Activated CD4-positive, alpha-beta T cell treated with anti-CD3 and anti-CD28 coated beads for 4 hours (primary cell): ENCODE measurements around the gene TAAR9.
A peak's percentile ranks its signal among the peaks of the same experiment; 100 is the strongest.
"Not testable (repeated sequence)": the region's sequence is repeated elsewhere in the genome, so short reads cannot be mapped to it uniquely, and the experiment has no call there.

Experiments used
- DNase-seq, 2 donors: peaks; one replicate each; pipeline ENCODE4 v3.0.0-alpha.2; 2020

Gene TAAR9

GRCh38 chr6:132515386-132515785 is 22.7 kb upstream of the TAAR9 start:
- no peak for DNase-seq

DNA sequence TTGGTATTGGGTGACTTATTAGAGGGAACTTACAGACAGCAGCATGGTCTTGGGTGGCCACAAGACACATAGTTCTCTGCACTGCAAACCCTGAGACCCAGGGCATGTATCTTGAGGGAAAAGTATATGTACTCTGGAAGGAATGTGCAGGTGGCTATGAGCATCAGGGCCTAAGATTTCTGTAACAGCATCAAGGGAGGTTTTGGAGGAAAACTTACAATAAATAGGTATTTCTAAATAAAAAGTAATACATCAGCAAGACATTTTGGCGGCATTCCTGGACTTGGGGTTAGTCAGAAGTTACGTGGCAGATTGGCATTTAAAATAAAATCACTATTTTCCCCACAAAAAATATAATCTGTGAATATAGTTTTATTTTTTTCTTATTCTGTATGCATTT is 17.1 kb upstream of the TAAR9 start:
- DNase-seq: no peak

- no peak for DNase-seq
These were observed 13.4 kb upstream of the TAAR9 start for GRCh38 chr6:132524646-132525045.

GRCh38 chr6:132525866-132526265 is 12.2 kb upstream of the TAAR9 start:
- DNase-seq: no peak

GRCh38 chr6:132526461-132526860 is 11.6 kb upstream of the TAAR9 start:
- no peak for DNase-seq

DNA sequence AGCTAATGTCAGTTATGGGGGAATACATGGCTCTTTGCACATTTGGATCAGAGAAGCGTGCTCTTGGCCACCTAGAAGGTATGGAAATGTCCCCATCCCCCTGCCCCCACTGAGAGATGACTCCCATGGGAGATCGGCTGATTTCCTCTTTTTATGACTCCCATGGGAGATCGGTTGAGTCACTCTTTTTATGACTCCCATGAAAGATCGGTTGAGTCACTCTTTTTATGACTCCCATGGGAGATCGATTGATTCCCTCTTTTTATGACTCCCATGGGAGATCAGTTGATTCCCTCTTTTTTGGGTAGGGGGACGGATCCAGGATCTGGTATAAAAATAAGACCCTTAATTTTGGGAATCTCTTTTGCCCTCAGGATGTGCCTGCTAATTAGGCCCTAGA is 10.3 kb upstream of the TAAR9 start:
- no peak for DNase-seq

- DNase-seq: peak; percentile 71 to 75
These were observed 7.6 kb upstream of the TAAR9 start for GRCh38 chr6:132530293-132530974.

DNA sequence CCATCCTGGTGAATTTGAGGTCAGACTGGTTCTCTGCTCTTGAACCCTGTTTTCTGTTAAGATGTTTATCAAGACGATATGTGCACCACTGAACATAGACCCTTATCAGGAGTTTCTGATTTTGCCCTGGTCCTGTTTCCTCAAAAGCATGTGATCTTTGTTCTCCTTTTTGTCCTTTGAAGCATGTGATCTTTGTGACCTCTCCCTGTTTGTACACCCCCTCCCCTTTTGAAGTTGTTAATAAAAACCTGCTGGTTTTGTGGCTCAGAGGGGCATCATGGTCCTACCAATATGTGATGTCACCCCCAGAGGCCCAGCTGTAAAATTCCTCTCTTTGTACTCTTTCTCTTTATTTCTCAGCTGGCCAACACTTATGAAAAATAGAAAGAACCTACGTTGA is 3.5 kb upstream of the TAAR9 start:
- not testable (repeated sequence) for DNase-seq

DNA sequence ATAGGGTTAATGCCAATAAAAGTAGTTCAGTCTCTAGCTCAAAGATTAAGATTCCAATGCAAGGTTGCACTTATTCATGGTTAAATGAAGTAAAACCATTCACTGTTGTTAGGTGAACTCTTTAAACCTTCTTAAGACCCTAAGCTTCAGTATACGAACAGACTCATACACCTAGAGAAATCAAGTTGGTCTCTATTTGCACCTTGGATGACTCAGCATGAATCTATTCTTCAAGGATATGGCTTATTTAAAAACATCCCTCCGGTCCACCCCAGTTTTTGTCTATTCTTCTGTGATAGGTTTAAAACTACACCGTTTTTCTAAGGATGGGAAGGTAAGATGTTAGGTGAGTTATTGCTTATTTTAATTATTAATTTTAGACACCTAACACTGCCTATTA is 932 bp upstream of the TAAR9 start:
- DNase-seq: no peak

DNA sequence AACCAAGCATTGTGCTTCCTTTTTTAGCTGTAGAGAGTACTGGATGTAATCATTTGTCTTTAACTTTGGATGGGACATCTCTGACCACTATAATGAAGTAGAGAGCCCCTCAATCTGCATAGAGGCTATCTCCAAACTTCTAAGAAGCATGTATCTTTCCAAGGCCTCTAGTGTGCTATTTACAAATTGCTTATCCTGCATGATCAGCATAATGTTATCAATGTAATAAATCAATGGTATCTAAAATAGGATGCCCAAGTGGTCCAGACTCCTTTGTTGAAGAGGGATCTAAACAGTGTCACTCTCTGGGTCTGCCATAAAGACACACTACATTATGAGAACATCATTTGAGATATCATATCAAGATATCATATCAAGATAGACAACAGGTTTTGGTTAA is 6.7 kb downstream of the TAAR9 start:
- DNase-seq: no peak

- DNase-seq: no peak
These were observed 10.8 kb downstream of the TAAR9 start for GRCh38 chr6:132548746-132549463.

DNA sequence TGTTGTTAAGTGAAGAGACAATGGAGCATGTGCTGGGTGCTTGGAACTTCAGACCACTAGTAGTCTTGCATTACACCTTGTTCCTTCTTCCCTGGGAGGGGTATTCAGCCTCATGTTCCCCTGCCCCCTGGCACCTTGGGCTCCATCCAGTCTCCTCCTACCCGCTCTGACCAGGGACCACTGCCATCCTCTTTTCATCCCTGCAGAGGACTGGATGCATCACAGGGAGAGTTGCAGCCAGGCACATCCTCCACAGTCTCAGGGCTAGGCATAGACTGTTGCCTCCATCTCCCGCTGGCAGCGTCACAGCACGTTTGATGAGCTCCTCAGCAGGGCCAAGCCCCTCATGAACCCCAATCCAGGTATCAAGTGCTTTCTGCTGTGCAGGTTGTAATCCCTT is 13.1 kb downstream of the TAAR9 start:
- DNase-seq: no peak

GRCh38 chr6:132552372-132552771 is 14.3 kb downstream of the TAAR9 start, which contains the start of gene TAAR8:
TAAR8 (plus strand) TSS chr6:132552672; CDS start chr6:132552693, 21 bp downstream.
- DNase-seq: no peak

GRCh38 chr6:132560087-132560486 is 22.0 kb downstream of the TAAR9 start:
- not testable (repeated sequence) for DNase-seq

DNA sequence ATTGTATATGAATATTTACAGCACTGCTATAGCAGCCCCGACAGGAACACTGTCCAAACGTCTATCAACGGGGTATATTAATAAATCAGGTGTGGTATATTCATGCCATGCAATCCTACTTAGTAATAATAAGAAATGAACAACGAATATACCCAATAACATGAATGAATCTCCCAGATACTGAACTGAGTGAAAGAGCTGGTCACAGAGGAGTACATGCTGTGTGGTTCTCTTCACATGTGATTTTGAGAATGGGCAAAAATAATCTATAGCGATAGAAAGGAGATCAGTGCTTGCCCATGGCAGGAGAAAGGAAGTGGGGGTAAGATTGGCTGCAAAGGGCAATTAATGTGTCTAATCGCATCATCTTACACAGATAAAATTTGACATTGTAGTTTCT is 28.3 kb downstream of the TAAR9 start:
- DNase-seq: no peak

DNA sequence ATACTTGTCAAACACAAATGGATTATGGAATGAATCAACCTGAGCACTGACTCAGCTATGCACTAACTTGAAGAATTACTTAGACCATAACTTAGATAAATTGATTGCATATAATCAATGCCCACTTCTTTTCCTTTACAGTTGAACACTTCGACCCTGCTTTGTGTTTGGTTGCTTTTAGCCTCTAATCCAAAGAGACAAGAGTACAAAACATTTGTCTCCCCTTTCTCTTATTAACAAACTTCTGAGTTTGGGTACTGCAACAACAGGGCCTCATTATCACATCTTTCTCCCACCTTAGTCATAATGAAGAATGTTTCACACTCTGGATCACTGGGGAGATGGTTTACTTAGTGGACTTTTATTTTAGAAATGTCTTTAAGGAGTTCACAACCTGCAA is 29.5 kb downstream of the TAAR9 start:
- no peak for DNase-seq

- DNase-seq: no peak
These were observed 30.5 kb downstream of the TAAR9 start for GRCh38 chr6:132568611-132569010.

DNA sequence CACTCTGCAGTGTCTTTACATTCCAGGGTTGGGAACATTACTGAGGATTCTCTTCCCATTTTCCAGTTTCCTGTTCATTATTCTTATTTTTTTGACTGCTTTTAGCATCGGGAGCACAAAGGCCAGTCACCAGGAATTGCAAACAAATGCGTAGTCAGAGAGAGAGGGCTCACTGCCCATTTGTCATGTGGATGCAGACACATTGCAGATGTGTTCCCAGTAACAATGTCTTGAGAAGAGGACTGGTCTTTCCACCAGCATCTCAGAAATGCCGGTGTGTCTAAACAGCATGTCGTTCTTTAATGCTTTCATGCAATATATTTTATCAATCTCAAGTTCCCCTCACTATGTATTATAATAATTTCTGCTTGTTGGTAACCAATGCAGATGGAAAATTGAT is 31.1 kb downstream of the TAAR9 start:
- no peak for DNase-seq

DNA sequence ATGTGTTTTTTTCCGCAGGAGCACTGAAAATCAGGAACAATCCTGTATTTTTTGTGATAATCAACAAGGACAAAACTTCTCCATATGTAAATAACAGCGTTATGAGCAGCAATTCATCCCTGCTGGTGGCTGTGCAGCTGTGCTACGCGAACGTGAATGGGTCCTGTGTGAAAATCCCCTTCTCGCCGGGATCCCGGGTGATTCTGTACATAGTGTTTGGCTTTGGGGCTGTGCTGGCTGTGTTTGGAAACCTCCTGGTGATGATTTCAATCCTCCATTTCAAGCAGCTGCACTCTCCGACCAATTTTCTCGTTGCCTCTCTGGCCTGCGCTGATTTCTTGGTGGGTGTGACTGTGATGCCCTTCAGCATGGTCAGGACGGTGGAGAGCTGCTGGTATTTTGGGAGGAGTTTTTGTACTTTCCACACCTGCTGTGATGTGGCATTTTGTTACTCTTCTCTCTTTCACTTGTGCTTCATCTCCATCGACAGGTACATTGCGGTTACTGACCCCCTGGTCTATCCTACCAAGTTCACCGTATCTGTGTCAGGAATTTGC is 32.2 kb downstream of the TAAR9 start, which contains the start of gene TAAR6:
TAAR6 (plus strand) TSS at position 102 of the 557 bp plus-strand sequence; CDS start at position 102, 0 bp downstream.
- no peak for DNase-seq

DNA sequence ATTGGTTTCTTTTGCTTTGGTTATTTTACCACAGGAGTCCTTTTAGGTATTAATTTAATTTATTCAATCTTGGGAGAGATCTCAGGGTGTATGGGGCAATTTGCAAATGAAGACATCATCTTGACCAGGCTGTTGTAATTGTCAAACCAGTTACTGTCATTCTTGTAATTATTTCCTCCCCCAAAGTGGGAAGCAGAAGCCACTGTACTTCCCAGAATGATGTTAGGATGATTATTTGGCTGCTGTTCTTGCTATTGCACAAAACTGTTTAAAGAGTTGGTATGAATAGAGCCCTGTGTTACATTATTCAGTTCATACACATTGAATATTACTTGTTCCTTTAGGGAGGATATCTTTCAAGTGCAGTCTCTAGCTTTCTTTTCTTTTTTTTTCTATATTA is 33.7 kb downstream of the TAAR9 start:
- DNase-seq: no peak

DNA sequence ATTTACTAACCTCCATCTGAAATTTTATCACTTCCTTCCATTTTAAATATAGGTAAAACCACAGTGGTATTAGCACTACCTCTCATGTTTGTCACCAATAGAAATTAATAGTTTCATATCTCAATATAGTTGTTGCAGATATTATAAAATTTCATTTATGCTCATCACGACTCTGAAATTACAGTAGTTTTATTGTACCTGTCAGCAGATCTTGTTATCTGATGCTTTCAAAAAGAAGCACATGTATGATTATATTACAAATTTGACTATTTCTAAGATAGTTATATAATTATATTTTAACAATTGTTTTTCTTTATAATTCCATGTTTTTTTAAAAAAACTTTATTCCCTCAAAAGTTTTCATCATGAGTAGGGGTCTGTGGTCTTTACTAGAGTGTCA is 46.6 kb downstream of the TAAR9 start:
- DNase-seq: no peak

- DNase-seq: no peak
These were observed 49.3 kb downstream of the TAAR9 start for GRCh38 chr6:132587424-132587823.
